ENCODE measurements around the gene MYH9.

GRCh38 chr22:36257948-36258670 lies 129.7 kb downstream of the MYH9 start:
- no peak for TF ChIP-seq KLF1 (tag by site-specific recombination; IDR thresholded peaks at IDR 0.05)
- no peak for TF ChIP-seq CTCF (tag by site-specific recombination; IDR thresholded peaks at IDR 0.05)
- TF ChIP-seq KLF8 (tag by site-specific recombination; IDR thresholded peaks at IDR 0.05) = no peak
- TF ChIP-seq ZNF449 (tag by site-specific recombination; IDR thresholded peaks at IDR 0.05) = no peak
- no peak for TF ChIP-seq ZNF398 (tag by site-specific recombination; IDR thresholded peaks at IDR 0.05)
- no peak for TF ChIP-seq ZNF664 (tag by site-specific recombination; IDR thresholded peaks at IDR 0.05)
- no peak for TF ChIP-seq REST (tag by site-specific recombination; IDR thresholded peaks at IDR 0.05)
- TF ChIP-seq ZNF155 (tag by site-specific recombination; IDR thresholded peaks at IDR 0.05) = no peak
- TF ChIP-seq ZNF785 (tag by site-specific recombination; IDR thresholded peaks at IDR 0.05) = no peak
- TF ChIP-seq ZNF580 (tag by site-specific recombination; IDR thresholded peaks at IDR 0.05) = no peak
- no peak for TF ChIP-seq ZNF404 (tag by site-specific recombination; IDR thresholded peaks at IDR 0.05)
- no peak for TF ChIP-seq SCRT2 (tag by site-specific recombination; IDR thresholded peaks at IDR 0.05)
- no peak for TF ChIP-seq ZNF148 (tag by site-specific recombination; IDR thresholded peaks at IDR 0.05; ENCODE audit: borderline replicate concordance)

Measured in HEK293 (cell line).